ENCODE data around the gene CELF4.

CELF4 gene

DNA sequence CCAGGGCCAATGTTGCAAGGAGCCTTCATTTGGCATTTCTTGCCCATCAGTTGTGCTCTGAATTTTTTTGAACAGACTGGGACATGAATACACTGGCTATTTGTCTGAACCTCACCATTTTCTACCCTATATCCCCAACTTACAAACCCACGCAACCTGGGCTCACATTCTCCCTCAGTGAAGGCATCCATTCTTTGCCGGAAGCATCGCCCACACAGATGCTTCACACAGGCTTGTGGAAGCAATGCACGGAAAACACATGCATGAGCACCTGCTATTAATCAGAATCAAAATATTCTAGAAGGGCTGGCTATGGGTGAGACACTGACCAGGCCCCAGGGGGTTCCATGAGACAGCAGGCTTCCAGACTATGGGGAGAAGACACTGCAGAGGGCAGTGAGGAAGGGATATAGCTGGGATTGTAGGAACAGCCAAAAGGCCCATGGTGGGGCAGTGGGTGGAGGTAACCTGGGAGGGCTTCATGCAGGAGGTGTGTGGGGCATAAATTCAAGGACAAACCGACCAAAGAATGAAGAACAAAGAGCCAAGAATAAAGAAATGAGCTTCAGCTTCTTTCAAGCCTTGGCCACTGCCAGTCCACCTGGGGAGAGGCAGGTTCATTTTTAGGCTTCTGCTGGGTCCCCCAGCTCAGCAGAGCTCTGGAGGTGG, 261.5 kb downstream of the CELF4 start:
- DNase-seq = no peak

DNA sequence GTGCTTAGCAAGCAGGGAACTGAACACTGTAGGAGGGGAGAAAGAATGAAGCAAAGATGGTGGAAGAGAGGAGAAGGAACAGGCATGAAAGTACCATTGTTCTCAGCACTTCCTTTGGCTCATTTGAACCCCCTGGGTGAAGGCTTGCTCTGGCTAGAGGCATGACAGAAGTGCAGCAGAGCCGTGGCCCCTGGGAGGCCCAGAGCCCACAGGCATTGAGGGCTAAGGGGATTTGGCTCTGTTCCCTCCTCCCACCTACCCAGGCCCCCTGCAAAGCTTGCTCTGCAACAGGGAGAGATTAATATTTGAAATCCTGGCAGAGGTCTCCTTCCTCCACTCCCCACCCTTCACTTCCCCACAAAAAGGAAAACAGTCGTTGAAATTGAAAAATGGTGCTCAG, 262.6 kb downstream of the CELF4 start:
- no peak for DNase-seq

DNA sequence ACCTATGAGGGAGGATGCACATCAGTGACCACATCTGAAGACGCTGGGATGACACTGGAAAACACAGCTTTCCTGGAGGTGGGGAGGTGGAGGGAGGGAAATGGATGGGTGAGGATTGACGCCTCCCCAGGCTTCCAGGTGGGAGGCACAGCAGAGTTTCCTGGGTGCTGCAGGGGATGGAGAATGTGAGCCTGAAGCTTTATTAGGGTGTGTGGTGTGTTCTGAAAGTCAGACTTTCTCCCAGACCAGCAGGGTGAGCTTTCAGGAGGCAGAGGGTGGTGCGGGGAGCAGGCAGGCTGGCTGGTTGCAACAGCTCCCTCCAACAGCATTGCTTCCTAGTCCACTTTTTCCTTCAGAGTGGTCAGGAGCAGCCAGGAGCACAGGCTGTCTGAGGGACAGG, 263.1 kb downstream of the CELF4 start:
- DNase-seq = no peak

DNA sequence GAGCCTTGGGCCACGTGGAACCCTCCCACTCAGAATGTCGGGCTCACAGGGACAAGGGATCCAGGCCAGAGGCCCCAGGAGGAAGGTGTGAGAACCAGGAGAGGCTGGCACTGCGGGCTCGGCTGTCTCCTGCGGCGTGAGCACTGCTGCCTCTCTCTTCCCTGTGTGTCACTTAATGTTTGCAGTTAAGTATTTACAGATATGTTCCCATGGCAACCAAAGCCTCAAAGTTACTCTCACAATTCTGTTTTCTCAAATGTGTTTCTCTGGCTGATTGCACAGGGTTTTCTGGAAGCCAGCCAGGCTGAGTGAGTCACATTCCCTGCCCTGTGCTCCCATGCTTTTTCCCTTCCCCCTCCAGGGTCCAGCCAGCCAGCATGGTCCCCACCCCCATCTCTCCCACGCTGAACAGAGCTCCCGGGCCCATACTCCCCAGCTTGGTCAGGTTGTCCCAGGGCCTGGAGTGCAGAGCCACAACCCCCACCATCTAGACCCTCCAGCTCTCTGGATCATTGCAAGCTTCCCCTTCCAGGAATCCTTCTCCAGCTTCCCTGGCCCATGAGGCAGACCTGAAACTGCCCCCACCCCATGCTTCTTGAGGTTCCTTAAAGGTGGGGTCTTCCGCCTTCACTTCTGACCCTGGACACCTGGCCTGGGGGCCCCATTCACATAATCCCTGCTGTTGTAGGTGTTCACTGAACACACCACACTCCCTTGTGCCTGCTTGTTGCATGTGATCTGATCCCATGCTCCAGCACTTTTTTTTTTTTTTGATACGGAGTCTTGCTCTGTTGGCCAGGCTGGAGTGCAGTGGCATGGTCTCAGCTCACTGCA, 265.9 kb downstream of the CELF4 start:
- peak; percentile 98 for DNase-seq

DNA sequence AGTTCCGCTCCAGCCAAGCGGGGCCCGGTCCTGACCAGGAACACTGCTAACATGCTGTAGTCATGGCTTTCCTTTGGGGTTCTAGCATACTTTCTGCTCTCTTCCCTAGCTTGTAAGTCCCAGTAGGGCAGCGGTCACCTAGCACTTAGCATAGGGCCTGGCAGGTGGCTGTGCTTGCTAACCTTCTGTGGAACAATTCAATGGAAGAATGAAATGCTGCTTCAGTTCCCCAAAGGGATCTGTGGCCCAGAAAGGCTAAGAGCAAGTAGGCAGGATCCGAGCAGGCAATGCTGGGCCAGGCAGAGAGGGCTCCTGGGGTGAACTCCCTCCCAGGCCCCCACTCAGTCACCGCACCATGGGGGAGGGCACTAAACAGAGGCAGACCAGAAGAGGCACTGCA, 266.8 kb downstream of the CELF4 start:
- no peak for DNase-seq

DNA sequence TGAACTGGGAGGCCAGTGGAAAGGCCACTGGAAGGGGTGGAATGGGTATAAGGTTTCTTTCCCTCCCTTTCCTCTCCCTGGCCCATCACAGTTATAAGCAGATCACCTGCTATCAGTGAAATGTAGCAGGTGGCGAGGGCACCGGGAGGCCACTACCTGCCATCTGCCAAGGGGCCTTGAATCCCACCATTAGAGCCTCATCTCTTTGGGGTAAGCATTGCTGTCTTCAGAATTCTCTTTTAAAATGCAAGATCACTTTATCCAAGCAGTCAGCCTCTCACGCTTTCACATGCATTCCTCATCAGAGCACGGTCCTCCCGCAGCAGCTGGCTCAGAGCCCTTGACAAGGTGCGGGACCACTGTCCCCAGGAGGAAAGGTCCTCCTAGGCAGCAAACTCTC, 268.5 kb downstream of the CELF4 start:
- no peak for DNase-seq

DNA sequence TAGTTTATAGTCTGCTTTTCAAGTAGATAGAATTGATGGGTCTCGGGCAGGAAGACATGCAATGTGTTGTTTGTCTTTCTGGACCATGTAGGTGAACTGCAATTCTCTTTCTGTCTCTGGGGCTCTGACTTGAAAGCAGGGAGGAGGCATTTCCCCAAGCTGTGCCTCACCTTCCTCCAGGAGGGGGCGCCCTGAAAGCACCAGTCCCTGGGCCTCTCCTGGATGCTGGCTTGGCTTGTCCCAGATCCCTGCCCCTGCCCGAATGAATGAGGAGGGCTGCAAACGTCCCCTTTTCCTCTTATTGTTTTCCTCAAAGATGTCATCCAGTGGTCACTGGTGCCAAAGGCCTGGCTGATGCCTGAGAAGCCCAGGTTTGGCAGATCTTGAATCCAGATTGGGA, 270.6 kb downstream of the CELF4 start:
- no peak for DNase-seq

DNA sequence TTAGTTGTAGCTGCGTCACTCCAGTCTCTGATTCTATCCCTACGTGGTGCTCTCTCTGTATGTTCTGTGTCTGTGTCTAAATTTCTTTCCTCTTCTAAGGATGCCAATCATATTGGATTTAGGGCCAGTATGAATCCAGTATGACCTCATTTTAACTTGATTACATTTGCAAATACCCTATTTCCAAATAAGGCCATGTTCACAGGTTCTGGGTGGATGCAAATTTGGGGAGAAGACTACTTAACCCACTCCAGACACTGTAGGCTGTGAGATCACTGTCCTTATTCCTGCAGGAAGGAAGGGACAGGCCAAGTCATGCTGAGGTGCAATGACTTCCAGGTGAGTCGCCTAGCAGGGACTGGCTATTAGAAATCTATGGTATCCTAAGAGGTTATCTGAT, 272.2 kb downstream of the CELF4 start:
- no peak for DNase-seq

DNA sequence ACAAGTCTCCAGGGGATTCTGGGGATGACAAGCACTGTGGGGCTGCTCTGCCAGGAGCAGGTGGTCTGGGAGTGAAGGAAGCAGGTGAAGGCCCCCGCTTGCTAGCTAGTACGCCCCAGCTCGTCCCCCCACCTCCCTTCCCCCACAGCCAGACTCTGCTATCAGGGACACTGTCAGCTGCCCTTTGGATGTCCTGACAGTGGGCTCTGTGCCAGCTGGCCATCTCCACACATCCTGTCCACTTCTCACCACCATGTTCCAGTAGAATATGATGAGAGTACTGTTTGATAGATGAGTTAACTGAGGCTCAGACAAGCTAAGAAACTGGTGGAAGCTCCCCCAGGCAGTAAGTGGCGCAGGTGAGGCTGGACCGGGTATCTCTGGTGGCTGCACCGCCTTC, 276.2 kb downstream of the CELF4 start:
- no peak for DNase-seq

DNA sequence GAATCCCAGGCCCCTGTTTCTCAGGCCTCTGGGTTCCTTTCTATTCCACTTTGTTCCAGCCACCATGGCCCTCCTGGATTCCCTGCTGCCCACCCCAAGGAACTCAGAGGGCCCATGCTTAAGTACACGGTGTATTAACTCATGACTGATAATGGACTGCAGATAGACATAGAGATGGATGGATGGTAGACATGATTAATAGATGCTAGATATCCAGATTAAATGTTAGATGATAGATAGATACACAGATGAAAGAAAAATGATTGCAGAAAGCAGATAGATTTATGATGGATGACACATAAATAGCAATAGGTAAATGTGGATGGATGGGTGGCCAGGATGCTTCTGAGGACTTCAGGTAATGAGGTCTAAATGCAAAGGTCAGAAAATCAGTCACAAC, 278.0 kb downstream of the CELF4 start:
- no peak for DNase-seq

DNA sequence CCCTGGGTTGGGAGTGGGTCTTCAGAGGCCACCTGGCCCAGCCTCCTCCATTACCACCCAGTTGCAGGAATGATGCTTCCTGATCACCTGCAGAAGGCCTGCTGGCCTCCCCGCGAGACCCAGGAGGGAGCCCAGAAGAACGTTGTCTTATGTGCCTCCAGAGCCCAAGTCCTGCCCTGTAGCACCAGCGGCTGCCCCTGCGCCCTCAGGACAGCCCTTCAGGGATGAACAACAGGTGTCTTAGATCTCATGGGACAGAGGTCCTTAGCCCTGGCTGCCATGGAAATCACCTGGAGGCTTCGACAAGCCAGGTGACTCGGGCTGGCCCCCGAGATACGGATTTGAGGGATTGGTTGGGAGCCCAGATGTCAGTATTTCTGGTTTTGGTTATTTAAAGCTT, 278.8 kb downstream of the CELF4 start:
- DNase-seq = no peak

DNA sequence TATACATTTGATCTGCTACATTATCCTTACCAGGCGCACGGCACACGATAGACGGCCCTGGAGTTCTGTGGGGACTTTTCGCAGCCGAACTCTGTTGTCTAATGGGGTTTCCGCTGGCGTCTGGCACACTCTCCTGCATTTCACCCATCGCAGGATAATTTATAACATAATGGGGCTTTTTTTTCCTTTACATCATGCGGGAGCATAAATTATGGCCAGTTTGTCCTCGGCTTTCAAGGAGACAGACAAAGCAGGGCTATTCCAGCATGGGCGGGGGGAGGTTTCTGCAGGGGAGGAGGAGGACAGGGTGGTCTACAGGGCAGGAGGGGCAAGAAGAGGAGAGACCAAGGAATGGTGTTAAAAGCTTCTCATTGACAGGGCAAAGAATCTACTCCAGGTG, 279.8 kb downstream of the CELF4 start:
- no peak for DNase-seq

DNA sequence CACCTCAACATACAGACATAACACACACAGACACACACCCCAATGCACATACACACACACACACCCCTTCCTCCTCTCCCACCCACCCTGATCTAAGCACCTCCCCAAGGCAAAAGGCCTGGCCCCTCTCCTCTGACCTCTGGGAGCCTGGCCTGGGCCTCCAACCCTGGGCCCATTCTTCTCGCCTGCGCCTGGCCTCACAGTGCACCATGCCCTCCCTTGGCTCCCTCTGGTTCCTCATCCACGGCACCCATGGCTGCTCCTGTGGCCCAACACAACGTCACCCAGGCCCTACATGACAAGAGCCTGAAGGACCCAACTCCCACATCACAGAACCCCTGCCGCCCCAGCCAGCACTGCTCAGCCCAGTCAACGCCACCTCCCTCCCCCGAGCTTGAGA, 281.3 kb downstream of the CELF4 start:
- no peak for DNase-seq

DNA sequence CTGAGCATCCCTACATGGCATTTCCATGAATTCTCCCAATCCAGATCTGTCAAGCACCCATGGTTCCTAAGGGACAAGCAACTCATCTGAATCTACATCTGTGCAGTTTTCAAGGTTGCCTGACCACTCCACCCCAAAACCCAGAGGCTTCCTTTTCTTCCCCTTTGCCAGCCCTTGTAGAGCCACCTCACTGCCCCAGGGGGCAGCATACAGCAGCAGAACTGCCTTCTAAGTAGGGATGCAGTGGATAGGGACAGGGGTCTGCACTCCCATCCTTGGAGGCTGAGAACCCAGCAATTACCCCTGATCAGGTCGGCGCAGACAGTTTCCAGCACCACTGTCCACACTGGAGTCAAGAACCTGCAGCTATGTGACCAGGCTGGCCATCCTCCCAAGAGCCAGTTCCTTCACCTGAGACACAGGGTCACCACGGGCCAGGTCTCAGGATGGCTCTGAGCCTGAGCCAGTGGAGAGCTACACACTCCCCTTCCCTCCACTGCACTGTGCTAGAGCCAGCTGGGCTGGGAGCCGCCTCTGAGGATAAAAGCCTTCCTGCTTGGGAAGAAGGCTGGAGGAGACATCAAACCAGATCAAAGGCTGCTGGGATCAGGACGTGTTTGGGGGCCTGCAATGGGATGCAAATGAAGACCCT, 283.1 kb downstream of the CELF4 start:
- no peak for DNase-seq

DNA sequence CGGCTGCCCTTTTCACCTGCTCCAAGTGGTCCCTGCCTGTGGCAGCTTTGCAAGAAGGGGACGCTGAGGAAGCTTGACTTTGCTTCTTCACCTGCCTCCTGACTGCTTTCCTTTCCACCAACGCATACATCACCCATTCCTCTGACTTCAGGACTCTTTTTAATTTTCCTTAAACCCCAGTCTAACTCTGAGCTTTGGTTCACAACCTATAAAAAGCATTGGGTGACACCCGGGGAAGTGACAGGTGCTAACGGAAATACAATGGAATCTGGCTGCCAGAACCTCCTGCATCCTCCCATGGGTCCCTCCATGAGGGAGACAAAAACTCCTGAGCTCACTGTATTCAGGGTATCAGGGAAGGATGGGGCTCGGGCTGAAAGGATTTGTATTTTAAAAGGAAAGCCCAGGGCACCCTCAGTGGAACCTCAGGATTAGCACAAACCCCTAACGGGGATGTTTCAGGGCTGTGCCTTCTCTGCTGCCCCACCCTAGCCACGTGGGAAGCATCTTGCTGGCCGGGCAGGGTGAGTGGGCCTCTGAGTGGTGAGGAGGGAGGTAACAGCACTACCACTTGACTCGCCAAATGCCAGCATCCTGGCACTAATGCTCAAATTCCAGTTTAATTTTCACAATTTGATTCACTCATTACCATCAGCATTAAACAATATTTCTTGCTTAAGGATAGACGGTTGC, 284.8 kb downstream of the CELF4 start:
- DNase-seq = no peak

DNA sequence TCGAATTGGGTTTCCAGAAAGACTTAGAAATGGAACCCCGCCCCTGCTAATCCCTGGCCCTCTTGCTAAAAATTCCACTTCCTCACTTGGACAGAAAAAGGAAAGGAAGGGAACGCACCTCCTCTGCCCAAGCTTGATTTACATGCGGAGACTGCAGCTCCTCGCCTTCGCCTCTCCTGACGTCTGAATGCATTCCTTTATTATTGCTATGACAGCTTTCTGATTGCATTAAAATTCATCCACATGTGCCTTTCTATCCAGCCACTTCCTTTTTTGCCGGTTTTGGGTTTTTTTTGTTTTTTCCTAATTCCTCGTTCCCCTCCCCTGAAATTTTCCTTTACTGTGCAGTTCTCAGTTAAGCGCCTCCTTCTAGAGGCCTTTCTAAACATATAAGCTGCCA, 287.8 kb downstream of the CELF4 start:
- DNase-seq = no peak

DNA sequence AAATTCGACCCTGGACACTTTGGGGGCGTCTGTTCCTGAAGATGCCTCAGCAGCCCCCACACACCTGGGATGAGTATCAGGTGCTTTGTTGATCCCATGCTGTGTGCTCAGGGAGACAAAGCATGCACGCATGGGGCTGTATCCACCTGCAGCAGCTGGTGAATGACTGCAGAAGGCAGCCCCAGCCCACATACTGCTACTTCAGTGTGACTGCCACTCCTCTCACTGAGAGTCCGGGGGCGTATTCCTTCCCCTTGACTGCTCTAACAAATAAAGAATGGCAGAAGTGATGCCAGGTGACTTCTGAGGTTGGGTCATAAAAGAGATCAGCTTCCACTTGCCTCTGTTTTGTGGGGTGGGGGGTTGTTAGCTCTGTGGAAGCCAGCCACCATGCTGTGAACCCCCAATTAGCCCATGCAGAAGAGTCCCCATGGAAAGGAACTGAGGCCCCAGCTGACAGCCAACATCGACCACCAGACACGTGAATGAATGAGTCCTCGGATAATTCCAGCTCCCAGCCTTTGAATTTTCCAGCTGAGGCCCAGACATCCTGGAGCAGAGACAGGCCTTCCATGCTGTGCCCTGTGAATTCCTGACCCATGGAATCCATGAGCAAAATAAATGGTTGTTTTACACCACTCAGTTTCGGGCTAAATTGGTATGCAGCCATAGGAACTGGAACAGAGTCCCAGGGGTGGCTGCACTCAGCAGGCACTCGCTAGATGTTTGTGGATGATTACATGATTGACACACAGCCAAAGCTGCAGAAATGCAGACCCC, 289.3 kb downstream of the CELF4 start:
- DNase-seq = no peak

DNA sequence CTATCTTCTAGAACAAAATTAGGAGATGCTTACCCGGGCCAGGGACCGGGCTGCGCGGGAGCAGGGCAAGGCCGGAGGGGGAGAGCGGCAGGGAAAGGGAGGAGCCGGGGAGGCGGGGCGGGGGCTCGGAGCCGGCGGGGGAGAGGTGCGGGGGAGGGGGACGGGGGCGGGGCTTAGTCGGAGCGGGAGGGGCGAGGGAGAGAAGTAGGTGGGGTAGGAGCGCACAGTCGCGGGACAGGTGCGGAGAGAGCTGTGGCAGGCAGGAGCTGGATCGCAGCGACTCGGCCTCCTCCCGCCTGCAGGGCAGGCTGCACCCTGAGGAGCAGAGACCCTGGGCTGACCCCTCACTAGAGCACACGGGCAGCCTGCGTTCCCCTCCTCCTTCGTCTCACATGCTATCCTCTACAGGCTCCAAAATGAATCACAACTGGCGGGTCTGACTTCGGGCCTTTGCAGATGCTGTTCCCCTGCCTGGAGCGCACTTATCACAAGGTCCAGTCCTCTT, 290.3 kb downstream of the CELF4 start:
- DNase-seq = no peak

DNA sequence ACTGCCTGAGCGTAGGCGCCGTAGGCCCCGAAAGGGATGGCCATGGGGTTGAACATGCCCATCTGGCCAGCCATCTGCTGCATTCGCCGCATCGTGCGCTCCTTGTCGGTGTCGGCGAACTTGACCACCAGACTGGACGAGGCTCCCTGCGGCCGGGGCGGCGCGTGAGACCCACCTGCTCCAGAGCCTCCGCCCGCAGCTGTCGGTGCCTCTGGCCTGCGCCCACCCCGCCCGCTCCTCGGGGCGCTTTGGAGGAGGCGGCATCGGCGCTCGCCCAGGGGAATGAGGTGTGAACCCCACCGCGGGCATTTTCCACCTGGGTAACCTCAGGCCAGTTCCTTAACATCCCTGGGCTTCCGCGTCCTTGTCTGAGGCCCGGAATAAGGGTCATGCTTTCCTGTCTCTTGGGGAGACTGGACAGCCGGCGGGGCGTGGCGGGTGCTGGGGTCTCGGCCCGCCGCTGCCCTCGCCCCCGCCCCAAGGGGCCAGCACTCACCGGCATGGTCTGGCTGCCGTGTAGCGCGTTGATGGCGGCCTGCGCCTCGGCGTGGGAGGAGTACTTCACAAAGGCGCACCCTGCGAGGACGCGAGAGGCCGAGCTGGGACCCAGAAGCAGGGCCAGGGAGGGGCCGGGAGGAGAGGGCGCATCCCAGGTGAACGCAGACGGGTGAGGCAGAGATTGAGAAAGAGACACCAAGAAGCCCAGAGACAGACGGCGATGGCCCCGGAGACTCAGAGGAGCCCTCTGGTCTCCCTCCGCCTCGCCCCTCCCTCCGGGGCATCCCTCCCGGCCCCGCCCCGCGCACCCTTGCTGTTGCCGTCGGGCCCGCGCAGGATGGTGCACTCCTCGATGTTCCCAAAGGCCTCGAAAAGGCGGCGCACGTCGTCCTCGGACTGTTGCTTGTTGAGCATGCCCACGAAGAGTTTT, 291.0 kb downstream of the CELF4 start:
- no peak for DNase-seq

DNA sequence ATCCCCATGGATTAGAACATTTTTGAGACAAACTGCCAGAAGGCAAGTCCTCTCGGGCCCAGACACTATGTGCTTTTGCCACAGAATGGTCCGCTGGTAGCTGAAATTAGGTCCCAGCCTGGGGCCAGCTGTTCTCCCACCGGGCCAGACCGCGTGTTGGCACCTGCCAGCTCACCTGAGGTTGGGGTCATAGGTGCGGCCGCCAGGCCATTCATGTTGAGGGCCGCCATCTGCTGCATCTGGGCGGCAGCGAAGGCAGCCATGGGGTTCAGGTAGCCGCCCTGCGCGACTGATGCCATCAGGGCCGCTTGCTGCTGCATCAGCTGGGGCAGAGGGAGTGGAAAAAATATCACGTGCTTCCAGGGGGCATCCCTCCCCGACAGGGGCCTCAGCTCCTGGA, 292.8 kb downstream of the CELF4 start:
- DNase-seq = no peak

DNA sequence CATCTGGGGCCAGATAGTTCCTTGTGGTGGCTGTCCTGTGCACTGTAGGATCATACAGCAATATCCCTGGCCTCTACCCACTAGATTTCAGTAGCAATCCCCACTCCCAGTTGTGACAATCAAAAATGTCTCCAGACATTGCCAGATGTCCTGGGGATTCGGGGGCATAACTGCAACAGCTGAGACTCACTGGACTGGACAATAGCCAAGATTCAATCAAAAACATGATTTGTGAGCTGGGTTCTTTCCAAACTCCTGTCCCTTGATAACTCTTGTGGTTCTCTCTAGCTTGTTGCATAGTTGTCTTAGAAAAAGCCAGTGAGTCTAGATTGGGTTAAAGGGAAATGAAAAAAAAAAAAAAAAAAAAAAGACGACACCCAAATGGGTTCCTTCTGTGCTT, 293.4 kb downstream of the CELF4 start:
- DNase-seq = no peak

Data from DMS79 treated with DMSO at 0.1 percent for 48 hours (cell line).